Stimulated activated CD8-positive, alpha-beta memory T cell treated with anti-CD3 and anti-CD28 coated beads, Interleukin-7, amount 100 ng/mL, for 24 hours (primary cell): Measurements from ENCODE around the gene RAPGEF2.
"Not testable (repeated sequence)": the region's sequence is repeated elsewhere in the genome, so short reads cannot be mapped to it uniquely, and the experiment has no call there.

Experiments
- DNase-seq: peaks from one replicate; pipeline ENCODE4 v3.0.0-alpha.2; 2020; ENCODE audit warnings: low read depth

Gene RAPGEF2

GRCh38 chr4:159239629-159240028 is 136.8 kb downstream of the RAPGEF2 start:
- DNase-seq = no peak

- no peak for DNase-seq
Measured at GRCh38 chr4:159240046-159240445, 137.2 kb downstream of the RAPGEF2 start.

GRCh38 chr4:159240687-159241086 is 137.8 kb downstream of the RAPGEF2 start:
- DNase-seq = no peak

- no peak for DNase-seq
Measured at GRCh38 chr4:159242427-159242826, 139.5 kb downstream of the RAPGEF2 start.

GRCh38 chr4:159248384-159249178 is 145.7 kb downstream of the RAPGEF2 start:
- DNase-seq = no peak

GRCh38 chr4:159250751-159251325 is 148.0 kb downstream of the RAPGEF2 start:
- DNase-seq = no peak

- not testable (repeated sequence) for DNase-seq
Measured at GRCh38 chr4:159251580-159251979, 148.7 kb downstream of the RAPGEF2 start.

GRCh38 chr4:159252491-159252890 is 149.6 kb downstream of the RAPGEF2 start:
- no peak for DNase-seq

GRCh38 chr4:159256037-159256436 is 153.2 kb downstream of the RAPGEF2 start:
- DNase-seq = no peak

- DNase-seq = no peak
Measured at GRCh38 chr4:159258889-159259560, 156.1 kb downstream of the RAPGEF2 start.

GRCh38 chr4:159264057-159264456 is 161.2 kb downstream of the RAPGEF2 start:
- DNase-seq = no peak

- no peak for DNase-seq
Measured at GRCh38 chr4:159266981-159267868, 164.3 kb downstream of the RAPGEF2 start.

- no peak for DNase-seq
Measured at GRCh38 chr4:159267869-159268285, 165.0 kb downstream of the RAPGEF2 start.

- no peak for DNase-seq
Measured at GRCh38 chr4:159268607-159269006, 165.7 kb downstream of the RAPGEF2 start.

- DNase-seq = no peak
Measured at GRCh38 chr4:159269116-159269515, 166.2 kb downstream of the RAPGEF2 start.

GRCh38 chr4:159269956-159270355 is 167.1 kb downstream of the RAPGEF2 start:
- DNase-seq = no peak

GRCh38 chr4:159271856-159272255 is 169.0 kb downstream of the RAPGEF2 start:
- no peak for DNase-seq

GRCh38 chr4:159272273-159273140 is 169.6 kb downstream of the RAPGEF2 start:
- DNase-seq = no peak

- DNase-seq = no peak
Measured at GRCh38 chr4:159273141-159273438, 170.2 kb downstream of the RAPGEF2 start.

GRCh38 chr4:159273841-159274240 is 171.0 kb downstream of the RAPGEF2 start:
- no peak for DNase-seq

- DNase-seq = no peak
Measured at GRCh38 chr4:159278399-159278798, 175.5 kb downstream of the RAPGEF2 start.
